ENCODE measurements around the gene LDLRAD4. TPM values are rescaled to one million over a fixed set of nuclear protein-coding genes. Genes with fewer than 3 reads are reported as not detected.

Gene LDLRAD4
- total RNA-seq, 1 donor from 2014 or later, result 24.7 TPM

- intact Hi-C loops (cut with micrococcal nuclease), result no loop called here
These were observed 199.6 kb downstream of the LDLRAD4 start for GRCh38 chr18:13418013-13418710.

GRCh38 chr18:13420969-13421686, 202.6 kb downstream of the LDLRAD4 start:
- intact Hi-C loops (cut with micrococcal nuclease), result no loop called here

- intact Hi-C loops (cut with micrococcal nuclease), result no loop called here
These were observed 204.1 kb downstream of the LDLRAD4 start for GRCh38 chr18:13422541-13423147.

GRCh38 chr18:13423352-13423751, 204.8 kb downstream of the LDLRAD4 start:
- intact Hi-C loops (cut with micrococcal nuclease), result no loop called here

GRCh38 chr18:13424363-13424762, 205.8 kb downstream of the LDLRAD4 start:
- intact Hi-C loops (cut with micrococcal nuclease), result no loop called here

GRCh38 chr18:13425357-13426091, 207.0 kb downstream of the LDLRAD4 start:
- intact Hi-C loops (cut with micrococcal nuclease), result no loop called here

- intact Hi-C loops (cut with micrococcal nuclease), result no loop called here
These were observed 208.8 kb downstream of the LDLRAD4 start for GRCh38 chr18:13427354-13427753.

GRCh38 chr18:13428319-13428718, 209.8 kb downstream of the LDLRAD4 start:
- intact Hi-C loops (cut with micrococcal nuclease), result no loop called here

- intact Hi-C loops (cut with micrococcal nuclease), result no loop called here
These were observed 210.5 kb downstream of the LDLRAD4 start for GRCh38 chr18:13429016-13429415.

GRCh38 chr18:13429884-13430510, 211.4 kb downstream of the LDLRAD4 start:
- intact Hi-C loops (cut with micrococcal nuclease), result no loop called here

- intact Hi-C loops (cut with micrococcal nuclease), result no loop called here
These were observed 212.1 kb downstream of the LDLRAD4 start for GRCh38 chr18:13430663-13431062.

- intact Hi-C loops (cut with micrococcal nuclease), result no loop called here
These were observed 213.3 kb downstream of the LDLRAD4 start for GRCh38 chr18:13431886-13432285.

GRCh38 chr18:13433125-13433524, 214.6 kb downstream of the LDLRAD4 start:
- intact Hi-C loops (cut with micrococcal nuclease), result no loop called here

GRCh38 chr18:13433685-13434084, 215.1 kb downstream of the LDLRAD4 start:
- intact Hi-C loops (cut with micrococcal nuclease), result no loop called here

GRCh38 chr18:13434854-13435253, 216.3 kb downstream of the LDLRAD4 start:
- intact Hi-C loops (cut with micrococcal nuclease), result no loop called here

- intact Hi-C loops (cut with micrococcal nuclease), result no loop called here
These were observed 217.2 kb downstream of the LDLRAD4 start for GRCh38 chr18:13435586-13436333.

GRCh38 chr18:13436576-13436975, 218.0 kb downstream of the LDLRAD4 start:
- intact Hi-C loops (cut with micrococcal nuclease), result no loop called here

GRCh38 chr18:13437034-13437433, 218.5 kb downstream of the LDLRAD4 start:
- intact Hi-C loops (cut with micrococcal nuclease), result no loop called here

- intact Hi-C loops (cut with micrococcal nuclease), result loop anchor here (1.0 to 2.0 kb wide), 5 partner anchors 27 to 221 kb away; no protein-coding TSS in a partner anchor
These were observed 219.4 kb downstream of the LDLRAD4 start for GRCh38 chr18:13437796-13438506.
